ENCODE measurements around the gene SLC24A3.

The SLC24A3 gene

DNA sequence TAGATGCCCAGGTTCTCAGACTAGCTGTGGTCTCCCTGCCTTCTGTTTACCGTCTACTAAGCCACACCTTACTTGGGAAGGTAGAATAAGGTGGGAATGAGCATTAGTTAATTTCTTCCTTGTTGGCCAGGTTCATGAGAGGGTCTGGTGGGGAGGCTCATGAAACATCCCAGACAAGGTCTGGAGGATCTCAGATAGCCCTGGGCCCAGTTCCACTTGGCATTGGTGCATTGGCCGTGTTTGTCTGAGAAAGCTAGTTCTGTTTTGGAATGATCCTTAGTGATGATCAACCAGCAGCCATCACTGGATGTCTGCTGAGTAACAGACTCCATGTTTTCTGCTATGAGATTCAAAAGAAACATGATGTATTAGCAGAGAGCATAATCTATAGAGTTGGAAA, 155.1 kb downstream of the SLC24A3 start:
- Mint-ChIP-seq H3K4me1 (peaks cover 46% of the 10 kb centered on the region), H3K4me3 (no peak overlapping the region), H3K36me3 (ENCODE audit: low read depth) (no peaks in the 10 kb centered on the region), H3K27ac (peak overlapping the region in 2 of 3 experiments; percentile 25 to 74), H3K9me3 (no peaks in the 10 kb centered on the region), H3K27me3 (ENCODE audit: low read depth) (peaks cover 4% of the 10 kb centered on the region)
- TF ChIP-seq, protein P1, sequence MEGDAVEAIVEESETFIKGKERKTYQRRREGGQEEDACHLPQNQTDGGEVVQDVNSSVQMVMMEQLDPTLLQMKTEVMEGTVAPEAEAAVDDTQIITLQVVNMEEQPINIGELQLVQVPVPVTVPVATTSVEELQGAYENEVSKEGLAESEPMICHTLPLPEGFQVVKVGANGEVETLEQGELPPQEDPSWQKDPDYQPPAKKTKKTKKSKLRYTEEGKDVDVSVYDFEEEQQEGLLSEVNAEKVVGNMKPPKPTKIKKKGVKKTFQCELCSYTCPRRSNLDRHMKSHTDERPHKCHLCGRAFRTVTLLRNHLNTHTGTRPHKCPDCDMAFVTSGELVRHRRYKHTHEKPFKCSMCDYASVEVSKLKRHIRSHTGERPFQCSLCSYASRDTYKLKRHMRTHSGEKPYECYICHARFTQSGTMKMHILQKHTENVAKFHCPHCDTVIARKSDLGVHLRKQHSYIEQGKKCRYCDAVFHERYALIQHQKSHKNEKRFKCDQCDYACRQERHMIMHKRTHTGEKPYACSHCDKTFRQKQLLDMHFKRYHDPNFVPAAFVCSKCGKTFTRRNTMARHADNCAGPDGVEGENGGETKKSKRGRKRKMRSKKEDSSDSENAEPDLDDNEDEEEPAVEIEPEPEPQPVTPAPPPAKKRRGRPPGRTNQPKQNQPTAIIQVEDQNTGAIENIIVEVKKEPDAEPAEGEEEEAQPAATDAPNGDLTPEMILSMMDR (IDR thresholded peaks at IDR 0.05; ENCODE audit: unreplicated experiment in 3 of 3), result no peak

- Mint-ChIP-seq H3K4me3 (no peak overlapping the region), H3K9me3 (no peaks in the 10 kb centered on the region), H3K27me3 (ENCODE audit: low read depth) (peaks cover 4% of the 10 kb centered on the region), H3K27ac (no peak overlapping the region), H3K4me1 (peaks cover 46% of the 10 kb centered on the region), H3K36me3 (ENCODE audit: low read depth) (no peaks in the 10 kb centered on the region)
- TF ChIP-seq, protein P1 (IDR thresholded peaks at IDR 0.05; ENCODE audit: unreplicated experiment in 3 of 3), result no peak
Observed at GRCh38 chr20:19368351-19368750, 155.9 kb downstream of the SLC24A3 start.

GRCh38 chr20:19370076-19371075, 157.9 kb downstream of the SLC24A3 start:
- Mint-ChIP-seq H3K4me1 (peaks cover 57% of the 10 kb centered on the region), H3K27me3 (ENCODE audit: low read depth) (peaks cover 9% of the 10 kb centered on the region), H3K9me3 (no peaks in the 10 kb centered on the region), H3K4me3 (no peak overlapping the region), H3K27ac (peak overlapping the region in 2 of 3 experiments; percentile 19 to 54), H3K36me3 (ENCODE audit: low read depth) (no peaks in the 10 kb centered on the region)
- TF ChIP-seq, protein P1 (IDR thresholded peaks at IDR 0.05; ENCODE audit: unreplicated experiment in 3 of 3), result no peak

GRCh38 chr20:19371112-19371511, 158.7 kb downstream of the SLC24A3 start:
- H3K4me3 Mint-ChIP-seq, result no peak overlapping the region
- H3K27me3 Mint-ChIP-seq (ENCODE audit: low read depth), result peaks cover 10% of the 10 kb centered on the region
- TF ChIP-seq, protein P1 (IDR thresholded peaks at IDR 0.05; ENCODE audit: unreplicated experiment in 3 of 3), result no peak
- H3K4me1 Mint-ChIP-seq, result peaks cover 57% of the 10 kb centered on the region
- H3K27ac Mint-ChIP-seq, result no peak overlapping the region
- no peaks in the 10 kb centered on the region for H3K36me3 Mint-ChIP-seq (ENCODE audit: low read depth)
- no peaks in the 10 kb centered on the region for H3K9me3 Mint-ChIP-seq

GRCh38 chr20:19374216-19374615, 161.8 kb downstream of the SLC24A3 start:
- no peak overlapping the region for H3K4me3 Mint-ChIP-seq
- H3K9me3 Mint-ChIP-seq, result no peaks in the 10 kb centered on the region
- H3K27ac Mint-ChIP-seq, result peak overlapping the region in 2 of 3 experiments; percentile 78 to 90
- peaks cover 6% of the 10 kb centered on the region for H3K27me3 Mint-ChIP-seq (ENCODE audit: low read depth)
- peaks cover 71% of the 10 kb centered on the region for H3K4me1 Mint-ChIP-seq
- TF ChIP-seq, protein P1 (IDR thresholded peaks at IDR 0.05; ENCODE audit: unreplicated experiment in 3 of 3), result no peak
- H3K36me3 Mint-ChIP-seq (ENCODE audit: low read depth), result no peaks in the 10 kb centered on the region

Data from nephron (organoid).